ENCODE measurements around the gene KRTAP22-1. TPM values are rescaled to one million over a fixed set of nuclear protein-coding genes. Genes with fewer than 3 reads are reported as not detected.
A peak's percentile ranks its signal among the peaks of the same experiment; 100 is the strongest.

KRTAP22-1 gene
- not detected for total RNA-seq (ENCODE audit: insufficient read depth, low replicate concordance)

DNA sequence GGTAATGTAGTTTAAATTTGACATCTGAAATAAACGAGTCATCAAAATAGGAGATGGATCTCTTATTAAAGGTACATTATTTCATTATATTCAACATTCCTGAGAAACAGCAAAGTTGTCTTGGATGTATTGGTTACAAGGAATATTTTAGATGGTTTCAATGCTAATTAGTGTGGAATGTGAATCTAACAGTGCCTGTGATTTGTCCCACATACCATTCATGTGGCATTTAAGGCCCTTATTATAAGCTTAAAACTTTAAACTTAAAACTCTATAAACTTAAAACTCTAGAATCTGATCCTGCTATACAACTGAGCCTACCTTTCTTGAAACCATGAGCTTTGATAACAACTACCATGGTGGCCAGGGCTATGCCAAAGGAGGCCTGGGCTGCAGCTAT is at the start of gene KRTAP22-1:
Gene KRTAP22-1, plus strand, starts transcription at position 301 of the 400 bp plus-strand sequence.
- DNase-seq (ENCODE audit: low spot score): no peak

DNA sequence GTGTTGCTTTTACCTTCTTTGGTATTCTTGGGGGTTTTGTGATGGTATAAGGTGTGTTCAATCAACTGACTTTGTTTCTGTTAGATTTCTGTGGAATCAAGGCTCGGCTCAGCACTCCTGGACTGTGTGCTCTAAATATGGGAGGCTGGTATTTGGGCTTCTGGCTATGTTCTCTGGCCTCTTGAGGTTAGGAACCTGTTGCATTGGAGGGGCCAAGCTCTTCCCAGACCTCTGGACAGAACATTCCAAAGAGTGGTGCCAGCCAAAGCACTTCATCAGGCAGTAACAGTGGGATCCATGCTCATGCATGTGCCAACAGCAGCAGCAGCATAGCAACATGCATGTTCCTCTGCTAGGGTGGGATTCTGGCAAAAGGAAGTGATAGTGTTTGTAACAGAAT is 48.1 kb upstream of the KRTAP22-1 start:
- DNase-seq (ENCODE audit: low spot score): no peak

GRCh38 chr21:30555095-30555494 is 45.8 kb upstream of the KRTAP22-1 start:
- DNase-seq (ENCODE audit: low spot score): no peak

DNA sequence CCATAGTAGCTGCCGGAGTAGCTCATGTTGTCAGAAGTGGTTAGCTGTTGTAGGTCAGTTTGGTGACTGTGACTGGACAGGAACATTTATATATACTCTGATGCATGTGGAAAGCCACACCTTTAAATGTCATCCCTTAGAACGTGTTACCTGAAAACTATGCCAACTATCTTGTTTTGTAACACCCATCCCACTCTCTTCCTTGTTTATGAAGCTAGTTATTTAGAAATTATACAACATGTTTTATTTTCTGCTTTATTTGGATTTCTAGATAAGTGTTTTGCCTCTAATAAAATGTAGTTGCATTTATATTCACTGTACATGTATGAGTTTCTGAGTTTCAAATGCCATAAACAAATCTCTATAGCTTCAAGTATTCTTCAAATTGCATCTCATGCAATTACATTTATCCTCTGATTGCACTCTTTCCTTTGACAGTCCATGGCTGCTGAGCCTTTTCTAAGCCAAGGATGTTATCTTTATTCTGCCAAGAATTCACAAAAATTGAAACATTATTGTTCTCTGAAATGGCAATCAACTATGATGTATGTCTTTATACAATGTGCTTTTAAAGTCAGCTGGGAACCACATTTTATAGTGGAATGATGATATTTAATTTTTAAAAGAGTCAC is 39.5 kb upstream of the KRTAP22-1 start, which contains the start of gene KRTAP19-7:
Gene KRTAP19-7, minus strand, starts transcription at position 51 of the 632 bp plus-strand sequence. Its CDS starts 25 bp downstream, at position 26.
- DNase-seq (ENCODE audit: low spot score): no peak

DNA sequence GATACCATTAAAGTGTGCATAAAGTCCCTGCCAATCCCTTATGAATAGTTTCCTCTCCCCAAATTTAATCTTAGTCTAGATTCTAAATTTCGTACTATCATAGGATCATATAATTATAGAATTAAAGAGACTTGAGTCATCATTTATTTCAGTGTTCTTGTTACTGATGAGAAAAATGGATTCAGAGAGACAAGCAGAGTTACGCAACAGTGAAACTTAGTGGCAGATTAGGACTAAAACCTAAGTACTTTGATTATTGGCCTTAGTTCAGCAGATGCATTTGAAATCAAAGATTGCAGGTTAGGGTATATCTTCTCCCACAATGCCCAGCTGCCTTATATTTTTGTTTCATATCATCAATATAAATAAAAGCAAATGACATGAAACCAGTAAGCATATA is 38.9 kb upstream of the KRTAP22-1 start:
- DNase-seq (ENCODE audit: low spot score): peak; percentile 10

DNA sequence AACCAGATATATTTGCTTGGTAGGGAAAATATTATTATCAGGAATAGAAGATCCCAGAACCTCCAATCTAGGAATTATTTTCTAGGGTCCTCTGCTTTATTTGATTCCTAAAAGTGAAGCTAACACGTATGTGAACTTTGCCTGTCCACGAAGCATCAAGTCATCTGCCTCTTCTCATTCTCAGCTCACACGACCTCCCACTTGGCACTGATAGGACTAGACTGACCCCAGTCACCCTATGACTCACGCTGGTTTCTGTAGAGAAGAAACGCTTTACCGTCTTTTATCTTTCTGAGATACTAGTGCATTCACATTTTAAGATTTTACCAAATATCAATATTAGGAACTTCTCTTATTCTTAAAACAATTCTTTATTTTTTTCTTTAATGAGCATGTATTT is 37.8 kb upstream of the KRTAP22-1 start:
- DNase-seq (ENCODE audit: low spot score): peak; percentile 50

- DNase-seq (ENCODE audit: low spot score): no peak
Measured at GRCh38 chr21:30563630-30564029, 37.3 kb upstream of the KRTAP22-1 start.

- DNase-seq (ENCODE audit: low spot score): no peak
Measured at GRCh38 chr21:30567617-30568016, 33.3 kb upstream of the KRTAP22-1 start.

DNA sequence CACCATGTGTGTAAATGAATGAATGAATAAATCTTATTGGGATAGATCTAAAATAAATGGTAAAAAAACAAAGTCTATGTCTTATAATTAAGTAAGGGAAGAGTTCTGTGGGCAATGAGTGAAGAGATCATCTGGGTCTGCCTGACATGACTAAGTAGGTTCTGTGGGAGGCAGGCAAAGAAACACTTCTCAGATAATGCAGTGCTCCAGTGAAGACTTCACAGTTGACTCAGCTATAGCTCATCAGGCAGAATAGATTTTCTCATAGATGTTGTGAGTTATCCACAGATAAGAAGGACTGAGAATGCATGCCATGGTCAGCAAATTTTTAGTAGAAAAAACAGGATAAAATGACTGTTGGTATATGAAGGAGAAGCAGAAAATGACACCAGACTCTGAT is 23.1 kb upstream of the KRTAP22-1 start:
- DNase-seq (ENCODE audit: low spot score): no peak

GRCh38 chr21:30579346-30579745 is 21.5 kb upstream of the KRTAP22-1 start:
- no peak for DNase-seq (ENCODE audit: low spot score)

DNA sequence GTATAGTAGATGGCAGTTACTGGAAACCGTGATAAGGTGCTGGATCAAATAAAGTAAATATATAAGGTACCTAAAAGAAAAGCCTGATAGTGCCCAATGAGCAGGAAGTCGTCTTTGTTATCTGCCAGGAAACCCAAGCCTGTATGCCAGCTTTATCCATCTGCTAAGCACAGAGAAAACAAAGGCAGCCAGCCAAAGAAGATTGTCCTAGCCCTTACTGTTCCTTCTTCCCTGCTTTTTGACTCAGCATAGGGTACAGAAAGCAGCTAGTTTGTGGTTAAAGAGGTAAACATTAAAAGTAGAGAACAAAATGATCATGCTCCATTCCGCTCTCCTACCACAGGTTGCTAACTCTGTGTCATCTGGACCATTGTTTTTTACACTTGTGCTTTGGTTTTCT is 20.8 kb upstream of the KRTAP22-1 start:
- DNase-seq (ENCODE audit: low spot score): no peak

DNA sequence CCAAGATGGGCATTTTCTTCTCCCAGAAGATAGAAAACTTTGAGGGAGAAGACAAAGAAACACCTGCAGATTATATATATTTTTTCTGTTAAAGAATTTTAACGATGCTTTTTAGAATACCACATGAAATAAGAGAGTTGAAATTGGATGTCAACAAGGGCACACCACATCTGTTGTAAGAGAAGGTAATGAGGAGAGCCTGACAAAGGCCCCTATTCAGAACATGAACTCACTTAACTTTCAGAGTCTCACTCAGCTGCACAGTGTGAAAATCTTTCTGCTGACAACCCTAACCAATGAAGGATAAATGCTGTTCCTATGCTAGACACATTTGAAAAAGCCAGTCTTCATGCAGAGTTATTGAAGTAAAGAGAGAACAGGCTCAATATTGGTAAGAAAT is 18.0 kb upstream of the KRTAP22-1 start:
- no peak for DNase-seq (ENCODE audit: low spot score)

DNA sequence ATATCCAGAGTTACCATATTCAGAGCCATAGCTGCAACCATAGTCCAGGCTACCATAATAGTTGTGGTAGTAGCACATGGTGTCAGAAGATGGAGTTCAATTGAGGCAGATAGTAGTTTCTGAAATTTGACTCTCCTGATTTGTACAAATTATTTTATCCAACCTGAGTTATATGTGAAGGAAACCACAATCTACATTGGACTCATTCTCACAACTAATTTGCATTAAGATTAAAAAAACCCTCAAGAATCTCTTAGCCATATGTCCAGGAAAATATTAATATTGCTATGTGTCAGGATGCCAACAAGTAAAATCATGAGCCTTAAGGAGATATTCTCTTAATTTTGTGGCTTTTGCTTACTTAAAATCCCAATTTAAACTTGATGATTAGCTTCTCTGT is 10.6 kb upstream of the KRTAP22-1 start, which contains the start of gene KRTAP22-2:
Gene KRTAP22-2, minus strand, starts transcription at position 101 of the 400 bp plus-strand sequence.
- no peak for DNase-seq (ENCODE audit: low spot score)

DNA sequence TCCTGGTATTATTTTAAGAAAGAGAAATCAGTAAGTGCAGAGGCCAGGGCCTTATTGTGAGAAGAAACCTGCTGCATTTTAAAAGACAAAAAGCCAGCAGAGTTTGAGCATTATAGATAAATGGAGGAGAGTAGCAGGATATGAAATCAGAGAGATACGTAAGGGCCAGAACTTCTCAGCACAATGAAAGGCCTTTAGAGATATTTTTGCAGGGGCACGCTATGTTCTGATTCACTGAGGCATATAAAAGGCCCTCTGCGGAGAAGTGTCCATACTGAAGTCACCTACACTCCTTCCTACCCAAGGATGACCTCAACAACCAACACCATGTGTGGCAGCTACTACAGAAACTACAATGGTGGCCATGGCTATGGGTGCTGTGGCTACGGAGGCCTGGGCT is 8.7 kb upstream of the KRTAP22-1 start, which contains the start of gene KRTAP6-3:
Gene KRTAP6-3, plus strand, starts transcription at position 301 of the 400 bp plus-strand sequence. Its CDS starts 6 bp downstream, at position 307.
- no peak for DNase-seq (ENCODE audit: low spot score)

GRCh38 chr21:30598802-30599201 is 2.1 kb upstream of the KRTAP22-1 start, which contains the start of gene KRTAP6-2:
KRTAP6-2 (minus strand) TSS chr21:30598902; CDS start chr21:30598874, 28 bp downstream.
- no peak for DNase-seq (ENCODE audit: low spot score)

DNA sequence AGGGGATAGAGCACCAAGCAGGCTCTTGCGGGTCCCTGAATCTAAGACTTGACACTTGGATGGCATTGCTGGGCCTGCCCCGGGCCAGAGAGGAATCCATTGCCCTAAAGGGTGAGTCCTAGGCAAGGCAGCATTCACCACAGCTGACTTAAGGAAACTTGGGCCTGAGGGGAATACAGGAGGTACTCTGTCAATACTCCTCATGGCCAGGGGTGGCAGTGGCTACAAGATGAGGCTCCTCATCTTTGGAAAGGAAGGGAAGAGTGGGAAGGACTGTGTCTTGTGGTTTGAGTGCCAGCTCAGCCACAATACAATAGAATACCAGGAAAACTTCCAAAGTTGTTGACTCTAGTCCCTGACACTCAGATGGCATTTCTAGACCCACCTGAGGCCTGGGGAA is 5.1 kb downstream of the KRTAP22-1 start:
- no peak for DNase-seq (ENCODE audit: low spot score)

DNA sequence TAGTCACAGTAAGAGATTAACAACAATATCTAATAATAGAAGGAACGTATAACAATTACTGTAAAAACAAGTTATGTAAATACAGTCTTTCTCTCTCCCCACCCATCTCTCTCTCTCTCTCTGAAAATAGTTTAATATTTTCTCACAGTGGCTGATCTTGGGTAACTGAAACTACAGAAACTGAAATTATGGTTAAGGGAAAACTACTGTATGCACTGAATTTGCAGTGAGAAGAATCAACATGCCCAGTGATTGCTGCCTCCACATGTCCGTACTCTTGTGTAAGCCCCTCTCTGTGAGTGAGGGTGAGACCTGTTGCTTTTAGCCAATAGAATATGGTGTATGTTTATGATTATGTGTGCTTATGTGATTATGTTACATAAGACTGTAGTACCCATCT is 11.2 kb downstream of the KRTAP22-1 start:
- DNase-seq (ENCODE audit: low spot score): no peak

DNA sequence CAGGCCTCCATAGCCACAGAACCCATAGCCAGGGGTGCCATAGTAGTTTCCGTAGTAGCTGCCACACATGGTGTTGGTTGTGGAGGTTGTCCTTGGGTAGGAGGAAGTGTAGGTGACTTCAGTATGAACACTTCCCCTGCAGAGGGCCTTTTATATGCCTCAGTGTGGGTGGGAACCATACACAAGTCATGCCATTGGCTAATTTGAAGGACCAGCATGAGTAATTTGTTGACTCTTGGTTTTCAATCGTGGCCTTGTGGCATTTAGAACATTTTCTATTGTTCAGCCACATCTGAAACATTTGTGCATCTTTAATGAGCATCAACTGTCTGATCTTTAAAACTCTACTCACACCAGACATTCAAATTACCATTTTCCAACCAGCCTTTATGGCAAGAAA is 12.9 kb downstream of the KRTAP22-1 start, which contains the start of gene KRTAP6-1:
Gene KRTAP6-1, minus strand, starts transcription at position 95 of the 400 bp plus-strand sequence. Its CDS starts 26 bp downstream, at position 69.
- DNase-seq (ENCODE audit: low spot score): no peak

GRCh38 chr21:30615199-30615598 is 14.3 kb downstream of the KRTAP22-1 start:
- DNase-seq (ENCODE audit: low spot score): no peak

- no peak for DNase-seq (ENCODE audit: low spot score)
Measured at GRCh38 chr21:30616125-30616524, 15.2 kb downstream of the KRTAP22-1 start, which contains the start of gene KRTAP20-1. KRTAP20-1 (plus strand) TSS chr21:30616425; CDS start chr21:30616455, 30 bp downstream.

DNA sequence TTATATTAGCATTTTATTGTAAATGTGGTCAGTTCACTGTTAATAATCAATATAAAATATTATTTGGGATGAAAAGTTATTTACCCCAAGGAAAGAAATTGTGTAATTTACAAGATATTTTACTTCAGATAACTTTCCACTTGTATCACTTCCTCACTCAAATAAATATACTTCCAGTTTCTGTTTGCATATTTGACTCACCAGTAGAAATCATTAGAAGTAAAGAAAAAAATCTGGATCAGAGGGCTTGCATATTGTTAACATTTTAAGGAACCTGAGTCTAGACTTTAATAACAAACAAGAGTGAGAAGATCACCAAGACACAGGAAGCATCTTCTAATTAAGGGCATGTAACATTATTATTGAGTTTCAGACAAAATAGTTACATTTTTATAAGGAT is 19.2 kb downstream of the KRTAP22-1 start:
- DNase-seq (ENCODE audit: low spot score): no peak

DNA sequence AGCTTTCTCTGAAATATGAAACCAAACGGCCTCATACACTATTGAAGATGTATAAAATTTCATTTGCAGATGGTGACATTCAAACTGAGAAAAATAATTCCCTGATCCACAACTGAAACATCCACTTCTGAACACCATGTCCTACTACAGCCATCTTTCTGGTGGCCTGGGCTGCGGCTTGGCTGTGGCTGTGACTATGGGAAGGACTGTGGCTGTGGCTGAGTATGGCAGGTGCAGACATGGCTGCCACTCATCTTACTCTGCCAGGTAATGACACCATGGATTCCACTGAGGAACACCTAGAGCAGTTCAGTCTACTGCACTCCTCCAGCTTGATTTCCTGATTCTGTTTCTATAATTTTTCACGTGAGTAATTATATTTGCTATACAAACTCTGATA is 19.6 kb downstream of the KRTAP22-1 start, which contains the start of gene KRTAP20-4:
Gene KRTAP20-4, plus strand, starts transcription at position 106 of the 400 bp plus-strand sequence.
- DNase-seq (ENCODE audit: low spot score): no peak

GRCh38 chr21:30623362-30623761 is 22.5 kb downstream of the KRTAP22-1 start:
- DNase-seq (ENCODE audit: low spot score): no peak
